Tibial nerve (tissue), 4 donors: Measurements from ENCODE around the gene AURKAIP1.

Experiments
- EP300 ChIP-seq, 2 donors: sonication (generic); formaldehyde crosslinking; IDR thresholded peaks; one replicate each; pipeline ENCODE4 v1.6.1; 2017; ENCODE audit warnings: antibody characterized with exemption in 2 of 2, mild to moderate bottlenecking in 1 of 2
- POLR2A ChIP-seq, 2 donors: fragments of 450-650 bp; IDR thresholded peaks; one replicate each; pipeline ENCODE4 v1.6.1; 2017; ENCODE audit warnings: antibody characterized with exemption in 2 of 2, mild to moderate bottlenecking in 2 of 2, moderate library complexity in 2 of 2
- TF ChIP-seq, protein P1 (sequence below), 5 experiments: fragments of 200-600 bp in 3 of 5; fragments of 450-650 bp in 2 of 5; sonication (generic) in 3 of 5; IDR thresholded peaks; one replicate each; pipeline ENCODE4 v1.5.1; 2016 to 2019; ENCODE audit warnings: antibody characterized with exemption in 5 of 5, mild to moderate bottlenecking in 3 of 5, moderate library complexity in 2 of 5

GRCh38 chr1:1399187-1399871 lies 24.3 kb upstream of the AURKAIP1 start, which contains the start of gene CCNL2:
- TF ChIP-seq, protein P1, sequence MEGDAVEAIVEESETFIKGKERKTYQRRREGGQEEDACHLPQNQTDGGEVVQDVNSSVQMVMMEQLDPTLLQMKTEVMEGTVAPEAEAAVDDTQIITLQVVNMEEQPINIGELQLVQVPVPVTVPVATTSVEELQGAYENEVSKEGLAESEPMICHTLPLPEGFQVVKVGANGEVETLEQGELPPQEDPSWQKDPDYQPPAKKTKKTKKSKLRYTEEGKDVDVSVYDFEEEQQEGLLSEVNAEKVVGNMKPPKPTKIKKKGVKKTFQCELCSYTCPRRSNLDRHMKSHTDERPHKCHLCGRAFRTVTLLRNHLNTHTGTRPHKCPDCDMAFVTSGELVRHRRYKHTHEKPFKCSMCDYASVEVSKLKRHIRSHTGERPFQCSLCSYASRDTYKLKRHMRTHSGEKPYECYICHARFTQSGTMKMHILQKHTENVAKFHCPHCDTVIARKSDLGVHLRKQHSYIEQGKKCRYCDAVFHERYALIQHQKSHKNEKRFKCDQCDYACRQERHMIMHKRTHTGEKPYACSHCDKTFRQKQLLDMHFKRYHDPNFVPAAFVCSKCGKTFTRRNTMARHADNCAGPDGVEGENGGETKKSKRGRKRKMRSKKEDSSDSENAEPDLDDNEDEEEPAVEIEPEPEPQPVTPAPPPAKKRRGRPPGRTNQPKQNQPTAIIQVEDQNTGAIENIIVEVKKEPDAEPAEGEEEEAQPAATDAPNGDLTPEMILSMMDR (IDR thresholded peaks at IDR 0.05): peak; percentile 55 to 93 (median 72)
- TF ChIP-seq POLR2A (IDR thresholded peaks at IDR 0.05) (peak in 1 of 2 donors; percentile 60), EP300 (IDR thresholded peaks at IDR 0.05) (peak; percentile 58 to 89)
